H9 (cell line): ENCODE measurements around the gene IL10. TPM values are rescaled to one million over a fixed set of nuclear protein-coding genes. Genes with fewer than 3 reads are reported as not detected.

ENCODE experiments used
- DNase-seq: peaks from one replicate; pipeline ENCODE4 v3.0.0-alpha.2; 2017
- H2AFZ ChIP-seq: one replicate; pipeline ENCODE4 v1.6.1; 2013; ENCODE audit warnings: mild to moderate bottlenecking, low read length, control low read depth, moderate library complexity
- H2AK5ac ChIP-seq: 2 replicates; pipeline ENCODE4 v1.6.1; 2013; ENCODE audit warnings: low read length, control low read depth, mixed read lengths; ENCODE audit not compliant: insufficient read length
- H2BK120ac ChIP-seq: one replicate; pipeline ENCODE4 v1.6.1; 2013; ENCODE audit warnings: low read depth, mild to moderate bottlenecking, low read length, control low read depth, inconsistent platforms; ENCODE audit not compliant: poor library complexity, severe bottlenecking
- H2BK12ac ChIP-seq: 2 replicates; pipeline ENCODE4 v1.6.1; 2013; ENCODE audit warnings: low read length, control low read depth, mixed read lengths, low read depth; ENCODE audit not compliant: insufficient read length
- H2BK15ac ChIP-seq: 2 replicates; pipeline ENCODE4 v1.6.1; 2013; ENCODE audit warnings: low read depth, low read length, control low read depth
- H2BK20ac ChIP-seq: one replicate; pipeline ENCODE4 v1.6.1; 2013; ENCODE audit warnings: low read depth, mild to moderate bottlenecking, low read length, control low read depth, inconsistent platforms; ENCODE audit not compliant: poor library complexity, severe bottlenecking
- H2BK5ac ChIP-seq: 2 replicates; pipeline ENCODE4 v1.6.1; 2013; ENCODE audit warnings: low read length, control low read depth, mixed read lengths; ENCODE audit not compliant: insufficient read length
- H3K14ac ChIP-seq: 2 replicates; pipeline ENCODE4 v1.6.1; 2013; ENCODE audit warnings: low read length, control low read depth; ENCODE audit not compliant: insufficient read depth
- H3K18ac ChIP-seq: 2 replicates; pipeline ENCODE4 v1.6.1; 2013; ENCODE audit warnings: low read depth, mild to moderate bottlenecking, mixed read lengths, low read length, control low read depth; ENCODE audit not compliant: insufficient read length
- H3K23ac ChIP-seq: 2 replicates; pipeline ENCODE4 v1.6.1; 2013; ENCODE audit warnings: low read length, control low read depth, mixed read lengths, low read depth; ENCODE audit not compliant: insufficient read length
- H3K23me2 ChIP-seq: 2 replicates; pipeline ENCODE4 v1.6.1; 2013; ENCODE audit warnings: low read depth, mild to moderate bottlenecking, mixed read lengths, low read length, control low read depth; ENCODE audit not compliant: insufficient read length, poor library complexity, severe bottlenecking
- H3K27ac ChIP-seq: 2 replicates; pipeline ENCODE4 v1.5.1; 2013; ENCODE audit warnings: low read length, control low read depth, mixed read lengths, low read depth; ENCODE audit not compliant: insufficient read length
- H3K27me3 ChIP-seq: 2 replicates; pipeline ENCODE4 v1.6.1; 2013; ENCODE audit warnings: low read length, control low read depth, inconsistent platforms; ENCODE audit not compliant: insufficient read depth
- H3K4ac ChIP-seq: 2 replicates; pipeline ENCODE4 v1.6.1; 2013; ENCODE audit warnings: low read depth, mild to moderate bottlenecking, control low read depth, inconsistent platforms, low read length, moderate library complexity
- H3K4me1 ChIP-seq: 2 replicates; pipeline ENCODE4 v1.6.1; 2013; ENCODE audit warnings: low read length, control low read depth, inconsistent platforms; ENCODE audit not compliant: insufficient read depth
- H3K4me2 ChIP-seq: 2 replicates; pipeline ENCODE4 v1.6.1; 2013; ENCODE audit warnings: low read length, control low read depth, mixed read lengths; ENCODE audit not compliant: insufficient read length, insufficient read depth
- H3K56ac ChIP-seq: 2 replicates; pipeline ENCODE4 v1.6.1; 2013; ENCODE audit warnings: low read depth, mild to moderate bottlenecking, mixed read lengths, low read length, control low read depth; ENCODE audit not compliant: insufficient read length
- H3K79me1 ChIP-seq: 2 replicates; pipeline ENCODE4 v1.6.1; 2013; ENCODE audit warnings: low read depth, mild to moderate bottlenecking, moderate library complexity, low read length, control low read depth, inconsistent platforms; ENCODE audit not compliant: insufficient read depth, poor library complexity, severe bottlenecking
- H3K79me2 ChIP-seq: 2 replicates; pipeline ENCODE4 v1.6.1; 2013; ENCODE audit warnings: low read length, control low read depth, inconsistent platforms; ENCODE audit not compliant: insufficient read depth
- H3K9ac ChIP-seq: 2 replicates; pipeline ENCODE4 v1.6.1; 2013; ENCODE audit warnings: low read length, control low read depth, mixed read lengths; ENCODE audit not compliant: insufficient read length; ENCODE audit errors: extremely low read depth
- H3K9me3 ChIP-seq: one replicate; pipeline ENCODE4 v1.6.1; 2013; ENCODE audit warnings: low read depth, low read length, inconsistent platforms; ENCODE audit not compliant: control insufficient read depth
- H3T11ph ChIP-seq: one replicate; pipeline ENCODE4 v1.6.1; 2013; ENCODE audit warnings: mild to moderate bottlenecking, low read length, control low read depth, inconsistent platforms
- H4K20me1 ChIP-seq: one replicate; pipeline ENCODE4 v1.6.1; 2013; ENCODE audit not compliant: control insufficient read depth, insufficient read length, insufficient read depth
- H4K5ac ChIP-seq: 2 replicates; pipeline ENCODE4 v1.6.1; 2013; ENCODE audit warnings: low read depth, mild to moderate bottlenecking, mixed read lengths, low read length, control low read depth; ENCODE audit not compliant: insufficient read length
- H4K8ac ChIP-seq: replicated peaks from 2 replicates; pipeline ENCODE4 v1.6.1; 2013; ENCODE audit warnings: low read length, control low read depth, mixed read lengths, low read depth; ENCODE audit not compliant: insufficient read length
- H4K91ac ChIP-seq: 2 replicates; pipeline ENCODE4 v1.6.1; 2013; ENCODE audit warnings: low read depth, mild to moderate bottlenecking, moderate library complexity, mixed read lengths, low read length, control low read depth; ENCODE audit not compliant: insufficient read length
- H3K27ac Mint-ChIP-seq, 3 experiments: 2 replicates in 2 of 3; 3 replicates in 1 of 3; pipeline ENCODE4 v1.8.0; 2020 to 2021; ENCODE audit warnings: mixed read lengths in 3 of 3, mild to moderate bottlenecking in 1 of 3, moderate library complexity in 1 of 3
- H3K27me3 Mint-ChIP-seq: 2 replicates; pipeline ENCODE4 v1.8.0; 2021; ENCODE audit warnings: low read depth, mild to moderate bottlenecking, moderate library complexity, mixed read lengths
- H3K36me3 Mint-ChIP-seq, 3 experiments: 2 replicates in 2 of 3; 3 replicates in 1 of 3; pipeline ENCODE4 v1.8.0; 2020 to 2021; ENCODE audit warnings: low read depth in 3 of 3, mixed read lengths in 3 of 3; ENCODE audit not compliant: insufficient read depth in 1 of 3
- H3K4me1 Mint-ChIP-seq, 2 experiments: 2 replicates each; pipeline ENCODE4 v1.8.0; 2020; ENCODE audit warnings: mixed read lengths in 2 of 2
- H3K4me3 Mint-ChIP-seq, 2 experiments: 2 replicates in 1 of 2; 3 replicates in 1 of 2; pipeline ENCODE4 v1.8.0; 2020 to 2021; ENCODE audit warnings: mild to moderate bottlenecking in 2 of 2, mixed read lengths in 2 of 2, moderate library complexity in 1 of 2
- H3K9me3 Mint-ChIP-seq, 2 experiments: 2 replicates in 1 of 2; 3 replicates in 1 of 2; pipeline ENCODE4 v1.8.0; 2020; ENCODE audit warnings: mild to moderate bottlenecking in 2 of 2, mixed read lengths in 2 of 2, moderate library complexity in 1 of 2
- WGBS: extraction: QIAGEN DNeasy Blood & Tissue Kit; methylation state at CpG from one replicate; pipeline ENCODE4 v1.1.7; 2013; ENCODE audit warnings: missing lambda C conversion rate, low lambda C conversion rate, mixed read lengths; ENCODE audit not compliant: insufficient read length; ENCODE audit errors: extremely low coverage; 5-methylcytosine and 5-hydroxymethylcytosine counted together
- total RNA-seq: library from RNA; stranded (reverse); gene quantifications from 2 replicates; pipeline ENCODE4 v1.2.1, GENCODE V29; 2021
- TF ChIP-seq, protein P1 (sequence below): fragments of 200-600 bp; sonication (generic); conservative IDR thresholded peaks from 3 replicates; pipeline ENCODE4 v1.8.0; 2021; ENCODE audit warnings: antibody characterized with exemption, mild to moderate bottlenecking

Gene IL10
- total RNA-seq, 1 experiment from 2014 or later: not detected

DNA sequence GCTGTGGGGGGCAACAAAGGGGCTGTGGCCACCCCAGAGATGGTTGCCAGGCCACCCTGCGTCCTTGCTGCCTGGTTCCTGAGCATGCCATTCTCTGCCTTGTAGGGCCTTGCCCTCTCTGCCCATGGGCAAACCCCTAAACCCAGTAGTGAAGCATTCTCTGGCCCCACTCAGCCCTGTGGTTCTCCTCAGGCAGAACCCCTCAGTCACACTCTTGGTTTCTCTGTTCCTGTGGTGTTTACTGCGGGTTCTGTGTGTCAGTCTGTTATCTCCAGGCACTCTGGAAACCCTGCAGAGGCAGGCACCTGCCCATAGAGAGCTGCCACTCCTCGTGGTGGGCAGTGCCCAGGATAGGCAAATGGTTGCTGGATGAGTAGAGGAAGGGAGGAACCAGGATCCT, 42.8 kb downstream of the IL10 start:
- no peak overlapping the region for H3K14ac ChIP-seq
- H3K79me2 ChIP-seq: no peaks in the 10 kb centered on the region
- no peak overlapping the region for H2BK15ac ChIP-seq
- no peak overlapping the region for H2AK5ac ChIP-seq
- WGBS: no CpG with 5 or more reads among the region's 3 CpGs
- H3K4me2 ChIP-seq: no peak overlapping the region
- no peaks in the 10 kb centered on the region for H3K27me3 ChIP-seq
- peaks cover 4 to 35% (median 34%) of the 10 kb centered on the region in 3 experiments; a peak in 6 of 7 replicates for H3K36me3 Mint-ChIP-seq
- H3K23ac ChIP-seq: no peak overlapping the region
- no peaks in the 10 kb centered on the region for H3K23me2 ChIP-seq
- DNase-seq: no peak
- no peaks in the 10 kb centered on the region; the same call in 1 of the 2 replicates for H3K27me3 Mint-ChIP-seq
- H2AFZ ChIP-seq: no peak overlapping the region
- no peak overlapping the region for H3K4me3 Mint-ChIP-seq
- no peaks in the 10 kb centered on the region for H3K9me3 ChIP-seq
- no peak overlapping the region for H4K8ac ChIP-seq
- H2BK20ac ChIP-seq: no peak overlapping the region
- no peak overlapping the region for H2BK120ac ChIP-seq
- H3K4ac ChIP-seq: no peak overlapping the region
- no peaks in the 10 kb centered on the region for H3K4me1 ChIP-seq
- H3K4me1 Mint-ChIP-seq: peaks cover 10 to 16% of the 10 kb centered on the region in 2 experiments; a peak in 3 of 4 replicates
- no peaks in the 10 kb centered on the region for H4K20me1 ChIP-seq
- no peak overlapping the region for H3K56ac ChIP-seq
- no peaks in the 10 kb centered on the region for H3K79me1 ChIP-seq
- H4K91ac ChIP-seq: no peak overlapping the region
- H3K18ac ChIP-seq: no peak overlapping the region
- H3T11ph ChIP-seq: no peak overlapping the region
- H3K27ac Mint-ChIP-seq: peak overlapping the region in 1 of 3 experiments; percentile 14; a peak in 1 of 7 replicates
- no peak overlapping the region for H4K5ac ChIP-seq
- no peak overlapping the region for H3K9ac ChIP-seq
- H3K27ac ChIP-seq: no peak overlapping the region
- no peak overlapping the region for H2BK12ac ChIP-seq
- TF ChIP-seq, protein P1, sequence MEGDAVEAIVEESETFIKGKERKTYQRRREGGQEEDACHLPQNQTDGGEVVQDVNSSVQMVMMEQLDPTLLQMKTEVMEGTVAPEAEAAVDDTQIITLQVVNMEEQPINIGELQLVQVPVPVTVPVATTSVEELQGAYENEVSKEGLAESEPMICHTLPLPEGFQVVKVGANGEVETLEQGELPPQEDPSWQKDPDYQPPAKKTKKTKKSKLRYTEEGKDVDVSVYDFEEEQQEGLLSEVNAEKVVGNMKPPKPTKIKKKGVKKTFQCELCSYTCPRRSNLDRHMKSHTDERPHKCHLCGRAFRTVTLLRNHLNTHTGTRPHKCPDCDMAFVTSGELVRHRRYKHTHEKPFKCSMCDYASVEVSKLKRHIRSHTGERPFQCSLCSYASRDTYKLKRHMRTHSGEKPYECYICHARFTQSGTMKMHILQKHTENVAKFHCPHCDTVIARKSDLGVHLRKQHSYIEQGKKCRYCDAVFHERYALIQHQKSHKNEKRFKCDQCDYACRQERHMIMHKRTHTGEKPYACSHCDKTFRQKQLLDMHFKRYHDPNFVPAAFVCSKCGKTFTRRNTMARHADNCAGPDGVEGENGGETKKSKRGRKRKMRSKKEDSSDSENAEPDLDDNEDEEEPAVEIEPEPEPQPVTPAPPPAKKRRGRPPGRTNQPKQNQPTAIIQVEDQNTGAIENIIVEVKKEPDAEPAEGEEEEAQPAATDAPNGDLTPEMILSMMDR: no peak
- no peaks in the 10 kb centered on the region for H3K9me3 Mint-ChIP-seq
- no peak overlapping the region for H2BK5ac ChIP-seq
